HG03045 (cell line): ENCODE measurements around the gene CPPED1.
"Not testable (repeated sequence)": the region's sequence is repeated elsewhere in the genome, so short reads cannot be mapped to it uniquely, and the experiment has no call there.

Experiments
- ATAC-seq: cut with Tn5 transposase; IDR thresholded peaks from one replicate; pipeline ENCODE4 v1.9.1; 2021; ENCODE audit warnings: mild to moderate bottlenecking, moderate library complexity; ENCODE audit not compliant: unreplicated experiment

CPPED1 gene

DNA sequence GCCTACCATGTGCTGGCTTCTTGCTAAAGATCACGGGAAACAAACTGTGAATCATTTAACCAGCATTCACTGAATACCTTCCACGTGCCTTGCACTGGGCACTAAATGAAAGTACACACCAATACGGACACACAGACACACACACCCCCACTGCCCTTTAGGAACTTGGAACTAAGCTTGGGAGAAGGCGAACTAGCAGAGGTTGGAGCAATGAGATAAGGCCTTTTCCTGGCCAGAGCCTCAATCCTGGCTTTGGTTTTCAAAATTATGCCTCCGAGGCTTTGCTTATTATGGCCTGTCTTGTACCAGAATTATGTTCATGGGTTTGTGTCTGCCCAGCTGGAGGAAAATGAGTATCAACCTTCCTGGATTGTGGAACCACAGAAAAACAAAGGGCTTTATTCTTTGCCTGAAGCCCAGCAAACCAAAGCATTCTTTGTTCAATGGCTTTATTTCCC, 32.3 kb downstream of the CPPED1 start:
- ATAC-seq = no peak

DNA sequence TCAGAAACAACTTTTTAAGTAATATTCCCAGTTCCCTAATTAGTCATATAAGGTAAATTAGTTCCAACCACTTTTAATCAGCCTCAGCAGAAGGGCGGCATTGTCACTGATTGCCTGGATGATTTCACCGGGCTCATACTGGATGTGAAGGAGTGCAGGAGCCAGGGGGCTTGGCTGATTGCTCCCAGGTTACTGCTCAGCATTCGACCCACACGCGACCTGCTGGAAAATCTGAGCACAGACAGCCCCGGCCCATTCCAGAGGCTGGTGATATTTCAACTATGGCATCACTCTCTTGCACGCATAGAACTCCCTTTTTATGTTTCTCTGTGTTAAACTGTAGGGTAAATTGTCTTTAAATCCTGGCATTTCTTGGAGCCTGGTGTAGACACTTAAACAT, 34.2 kb downstream of the CPPED1 start:
- ATAC-seq = no peak

DNA sequence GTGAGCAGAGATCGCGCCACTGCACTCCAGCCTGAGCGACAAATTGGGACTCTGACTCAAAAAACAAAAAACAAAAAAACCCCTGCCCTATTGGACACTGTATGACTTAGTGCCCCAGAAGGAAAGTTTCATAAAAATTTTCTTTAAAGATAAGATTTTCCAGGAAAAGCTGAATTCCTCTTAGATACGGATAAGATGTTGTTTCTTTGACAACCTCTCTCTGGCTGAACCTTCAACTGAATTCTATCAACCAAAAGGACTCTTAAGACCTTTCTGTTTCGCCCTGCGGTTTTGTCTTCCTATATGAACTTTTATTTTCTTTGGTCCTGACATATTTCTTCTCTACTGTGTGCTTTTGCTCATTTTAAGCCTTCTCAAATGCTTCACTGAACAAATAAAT, 35.8 kb downstream of the CPPED1 start:
- no peak for ATAC-seq

DNA sequence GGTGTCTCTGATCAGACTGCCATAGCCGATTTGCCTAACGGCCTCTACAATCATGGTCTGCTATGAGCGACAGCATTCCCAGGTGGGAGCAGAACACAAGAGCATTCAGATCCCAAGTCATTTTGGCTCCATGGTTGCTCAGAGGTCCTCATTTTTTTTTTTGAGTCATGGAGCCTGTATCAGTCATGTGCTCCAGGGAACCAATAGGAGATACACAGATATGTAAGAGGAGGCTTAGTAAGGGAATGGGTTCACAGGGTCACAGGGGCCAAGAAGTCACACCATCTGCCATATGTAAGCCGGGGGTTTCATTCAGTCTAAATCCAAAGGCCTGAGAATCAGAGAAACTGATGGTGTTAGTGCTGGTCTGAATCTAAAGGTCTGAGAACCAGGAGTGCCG, 36.8 kb downstream of the CPPED1 start:
- ATAC-seq = no peak

DNA sequence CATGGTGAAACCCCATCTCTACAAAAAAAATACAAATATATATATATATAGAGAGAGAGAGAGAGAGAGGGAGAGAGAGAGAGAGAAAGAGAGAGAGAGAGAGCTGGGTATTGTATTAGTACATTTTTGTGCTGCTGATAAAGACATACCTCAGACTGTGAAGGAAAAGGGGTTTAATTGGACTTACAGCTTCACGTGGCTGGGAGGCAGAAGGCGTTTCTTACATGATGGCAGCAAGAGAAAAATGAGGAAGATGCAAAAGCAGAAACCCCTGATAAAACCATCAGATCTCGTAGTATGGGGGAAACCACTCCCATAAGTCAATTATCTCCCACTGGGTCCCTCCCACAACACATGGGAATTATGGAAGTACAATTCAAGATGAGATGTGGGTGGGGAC, 37.5 kb downstream of the CPPED1 start:
- not testable (repeated sequence) for ATAC-seq

DNA sequence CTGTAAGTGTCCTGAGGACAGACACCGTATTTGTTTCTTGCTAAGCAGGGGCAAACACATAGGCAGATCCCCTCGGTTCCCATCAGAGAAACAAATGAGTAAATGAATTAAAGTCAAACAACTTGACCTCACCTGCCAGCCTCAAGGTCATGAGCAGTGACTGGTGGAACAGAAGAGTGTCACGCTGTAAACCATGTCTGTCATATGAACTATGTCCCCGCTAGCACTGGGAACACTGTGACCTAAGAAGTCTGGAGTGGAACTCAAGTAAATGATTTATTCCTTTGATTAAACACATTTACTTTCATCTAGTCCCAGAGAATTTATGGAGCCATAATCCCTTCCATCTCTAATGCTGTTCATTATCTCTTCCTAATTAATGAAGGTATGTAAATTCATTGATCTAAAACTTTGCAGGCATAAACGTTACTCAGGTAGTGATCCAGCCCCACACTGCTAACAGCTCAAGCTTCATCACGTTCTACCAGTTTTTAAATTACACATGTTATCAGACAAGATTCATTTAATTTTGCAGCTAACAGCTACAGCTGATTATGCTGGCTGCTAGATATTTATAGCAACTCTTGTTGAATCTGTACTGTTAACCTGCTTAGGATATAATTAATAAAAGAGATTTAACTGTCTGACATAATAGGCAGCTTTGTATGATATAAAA, 38.7 kb downstream of the CPPED1 start:
- ATAC-seq = no peak

DNA sequence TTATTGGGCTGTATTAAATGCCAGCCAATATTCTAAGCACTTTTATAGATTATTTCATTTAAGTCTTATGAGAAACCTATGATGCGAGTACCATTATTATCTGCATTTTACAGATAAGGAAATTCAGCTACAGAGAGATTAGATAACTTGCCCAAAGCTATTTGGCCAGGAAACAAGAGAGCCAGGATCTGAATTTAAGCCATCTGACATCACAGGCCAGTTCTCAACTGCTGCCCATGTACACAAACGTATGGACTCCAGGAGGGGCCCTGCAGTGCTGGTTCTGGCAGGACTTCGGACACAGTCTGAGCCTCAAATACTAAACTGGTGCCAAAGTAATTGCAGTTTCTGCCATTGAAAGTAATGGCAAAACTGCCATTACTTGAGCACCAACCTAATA, 40.2 kb downstream of the CPPED1 start:
- no peak for ATAC-seq

DNA sequence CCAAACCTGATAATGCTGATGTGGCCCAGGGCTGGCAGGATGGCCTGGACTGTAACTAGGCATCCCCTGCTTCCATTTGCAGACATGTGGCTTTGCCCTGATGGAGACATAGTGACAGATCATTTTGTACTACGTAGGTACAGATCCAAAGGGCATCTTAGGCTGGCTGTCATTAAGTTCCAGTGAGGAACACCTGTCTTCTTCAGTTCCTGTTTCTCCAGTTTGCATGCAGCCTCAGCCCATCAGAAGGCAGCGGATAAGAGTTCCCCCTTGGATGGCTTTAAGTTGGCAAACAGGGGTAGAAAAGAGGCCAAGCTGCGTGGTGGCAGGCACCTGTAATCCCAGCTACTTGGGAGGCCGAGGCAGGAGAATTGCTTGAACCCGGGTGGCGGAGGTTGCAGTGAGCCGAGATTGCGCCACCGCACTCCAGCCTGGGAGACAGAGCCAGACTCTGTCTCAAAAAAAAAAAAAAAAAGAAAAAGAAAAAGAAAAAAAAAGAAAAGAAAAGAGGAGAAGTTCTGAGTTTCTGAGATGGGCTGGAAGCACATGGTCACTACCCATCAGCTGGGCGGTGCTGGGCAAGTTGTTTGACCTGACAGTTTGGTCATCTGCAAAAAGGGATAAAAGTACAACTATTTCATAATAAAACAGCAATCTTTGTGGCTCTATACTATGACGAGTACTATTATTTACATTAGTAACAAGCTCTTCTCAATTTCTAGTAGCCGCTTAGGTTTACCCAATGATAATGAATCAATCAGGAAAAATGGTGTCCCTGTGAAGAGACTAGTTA, 42.7 kb downstream of the CPPED1 start:
- ATAC-seq = no peak

DNA sequence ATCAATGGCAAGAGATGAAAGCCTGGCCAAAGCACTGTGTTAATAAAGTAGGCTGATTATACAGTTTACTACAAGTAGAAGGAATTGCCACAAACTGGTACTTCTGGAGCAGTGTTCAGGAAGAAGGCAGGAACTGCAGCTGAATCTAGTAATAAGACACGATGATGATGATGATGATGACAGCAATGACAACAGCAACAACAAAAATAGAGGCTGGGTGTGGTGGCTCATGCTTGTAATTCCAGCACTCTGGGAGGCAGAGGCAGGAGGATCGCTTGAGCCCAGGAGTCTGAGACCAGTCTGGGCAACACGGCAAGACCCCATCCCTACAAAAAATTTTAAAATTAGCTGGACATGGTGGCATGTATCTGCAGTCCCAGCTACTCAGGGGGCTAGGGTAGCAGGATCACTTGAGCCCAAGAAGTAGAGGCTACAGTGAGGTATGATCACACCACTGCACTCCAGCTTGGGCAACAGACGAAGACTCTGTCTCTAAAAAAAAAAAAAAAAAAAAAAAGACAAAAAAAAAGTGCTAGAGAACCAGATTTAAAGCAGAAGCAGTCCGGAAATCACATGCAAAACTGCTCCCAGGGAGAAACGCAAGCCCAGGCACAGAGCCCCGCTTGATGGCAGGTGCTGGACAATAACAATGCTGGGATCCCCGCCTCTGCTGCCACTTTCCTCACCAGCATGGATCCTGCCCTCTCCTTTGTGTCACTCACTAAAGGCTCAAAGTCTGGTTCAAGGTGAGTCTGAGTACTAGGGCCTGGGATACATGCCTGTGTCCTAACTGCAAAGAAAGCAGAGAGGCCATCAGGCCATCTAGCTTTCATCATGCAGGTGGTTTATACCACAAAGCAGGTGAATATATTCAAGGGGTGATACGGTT, 44.8 kb downstream of the CPPED1 start:
- ATAC-seq = no peak

DNA sequence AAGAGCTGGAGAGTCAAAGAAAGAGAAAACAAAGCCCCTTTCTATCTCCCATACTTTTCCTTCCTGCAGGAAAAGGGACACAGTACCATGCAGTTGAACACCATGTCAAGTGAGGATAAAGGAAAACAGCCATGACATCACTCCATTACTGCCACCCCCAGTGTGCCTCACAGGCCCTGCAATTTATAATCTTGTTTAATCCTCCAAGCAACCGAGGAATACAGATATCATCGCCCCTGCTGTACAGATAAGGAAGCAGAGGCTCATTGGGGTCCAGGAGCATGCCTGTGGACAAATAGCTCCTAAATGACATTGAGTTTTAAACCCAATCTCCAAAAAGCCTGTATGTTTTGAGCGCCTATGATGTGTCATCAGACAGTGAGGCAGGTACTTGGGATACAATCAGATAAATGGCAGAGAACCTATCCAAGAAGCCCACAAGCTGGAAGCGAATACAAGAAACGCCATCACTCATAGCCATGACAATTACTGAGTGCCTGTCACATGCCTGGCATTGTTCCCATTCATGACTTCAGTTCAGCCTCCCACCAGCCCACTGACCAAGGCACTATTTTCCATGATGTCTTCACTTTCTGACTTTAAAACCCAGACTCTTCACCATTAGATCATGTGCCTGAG, 45.5 kb downstream of the CPPED1 start:
- ATAC-seq = no peak

DNA sequence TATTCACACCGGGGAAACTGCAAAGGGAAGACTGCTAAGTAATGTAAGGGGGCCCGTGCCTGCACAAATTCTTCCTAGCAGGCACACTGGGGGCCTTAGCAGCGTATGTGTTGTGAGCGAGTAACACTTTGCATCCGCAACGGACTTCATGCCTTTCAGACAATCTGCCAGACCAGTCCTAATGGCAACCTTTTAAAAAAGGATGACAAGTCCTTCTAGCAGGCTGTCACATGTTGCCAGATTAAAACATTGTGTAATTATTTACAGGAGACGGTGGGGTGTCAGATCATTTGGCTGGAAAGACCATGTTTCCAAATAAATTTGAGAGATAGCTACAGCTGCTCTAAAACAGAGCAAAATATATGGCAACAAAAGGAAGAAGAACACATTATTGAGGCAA, 46.1 kb downstream of the CPPED1 start:
- ATAC-seq = no peak

DNA sequence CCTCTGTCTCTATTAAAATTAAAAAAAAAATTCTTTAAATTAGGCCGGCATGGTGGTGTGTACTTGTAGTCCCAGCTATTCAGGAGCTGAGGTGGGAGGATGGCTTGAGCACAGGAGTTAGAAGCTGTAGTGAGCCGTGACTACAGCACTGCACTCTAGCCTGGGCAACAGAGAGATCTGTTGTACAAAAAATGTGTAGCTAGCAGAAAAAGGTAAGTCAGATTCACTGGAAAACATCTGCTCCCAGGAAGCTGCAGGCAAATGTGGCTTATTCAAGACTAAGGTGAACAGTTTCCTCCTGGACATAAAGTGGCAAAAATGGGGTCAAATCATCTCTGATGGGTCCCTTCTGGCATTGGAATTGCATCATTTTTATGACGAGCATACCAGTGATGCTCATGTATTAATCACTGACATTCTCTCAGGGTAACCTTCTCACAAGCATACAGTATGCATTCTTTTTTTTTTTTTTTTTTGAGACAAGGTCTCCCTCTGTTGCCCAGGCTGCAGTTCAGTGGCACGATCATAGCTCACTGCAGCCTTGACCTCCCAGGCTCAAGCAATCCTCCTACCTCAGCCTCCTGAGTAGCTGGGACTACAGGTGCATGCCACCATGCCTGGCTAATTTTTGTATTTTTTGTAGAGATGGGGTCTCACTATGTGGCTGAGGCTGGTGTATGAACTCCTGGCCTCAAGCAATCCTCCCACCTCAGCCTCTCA, 48.7 kb downstream of the CPPED1 start:
- ATAC-seq = no peak

DNA sequence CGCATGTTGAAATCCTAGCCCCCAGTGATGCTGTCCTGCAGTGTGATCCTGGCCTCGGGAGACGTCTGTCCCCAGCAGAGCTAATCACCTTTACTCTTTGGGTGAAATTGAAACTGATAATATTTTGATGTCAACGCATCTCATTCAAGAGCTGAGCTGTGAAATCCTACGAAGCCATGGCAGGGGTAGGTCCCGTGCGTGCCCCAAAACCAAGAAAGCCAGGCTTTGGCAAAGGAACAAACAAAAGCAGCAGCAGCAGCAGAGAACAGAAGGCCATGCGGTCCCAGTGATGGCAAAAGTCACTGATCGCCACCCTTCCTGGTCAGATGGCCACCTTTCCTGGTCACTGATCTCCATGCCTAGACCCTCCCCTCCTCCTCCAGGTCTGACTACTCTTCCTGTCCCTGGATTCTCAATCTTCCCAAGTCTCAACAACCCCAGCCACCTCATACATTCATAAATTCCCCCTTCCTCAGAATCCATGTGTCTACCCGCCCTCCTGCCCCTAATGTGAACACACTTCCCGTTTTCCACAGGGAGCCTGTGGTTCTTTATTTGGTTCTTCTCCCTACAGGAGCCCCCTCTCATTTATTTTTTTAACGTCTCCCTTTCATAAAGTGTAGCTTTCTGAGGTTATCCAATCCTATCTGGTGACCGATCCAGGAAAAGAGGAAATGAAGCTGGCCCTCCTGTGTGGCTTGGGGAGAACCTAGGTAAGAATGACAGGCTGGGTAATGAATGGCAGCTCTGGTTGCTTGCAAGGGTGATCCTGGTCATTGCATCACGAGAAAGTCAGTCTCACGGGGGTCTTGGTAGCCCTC, 50.3 kb downstream of the CPPED1 start:
- ATAC-seq = no peak

DNA sequence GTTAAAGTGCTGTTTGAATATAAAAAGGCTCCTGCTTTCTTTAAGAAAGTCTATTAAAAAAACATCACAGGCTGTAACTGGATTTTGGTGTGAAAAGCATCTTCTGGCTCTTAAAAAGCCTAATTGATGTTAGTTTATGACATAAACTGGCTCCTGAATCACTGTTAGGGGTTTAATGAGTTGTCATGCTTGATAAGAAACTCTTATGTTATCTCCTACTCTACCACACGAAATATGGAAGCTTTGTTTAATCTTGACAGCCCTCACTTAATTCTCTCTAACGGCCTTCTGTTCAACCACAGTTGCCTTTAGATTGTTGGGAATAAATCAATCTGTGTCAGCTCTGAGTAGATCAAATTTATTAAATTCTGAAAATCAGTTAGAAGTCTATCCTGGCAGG, 51.5 kb downstream of the CPPED1 start:
- no peak for ATAC-seq

DNA sequence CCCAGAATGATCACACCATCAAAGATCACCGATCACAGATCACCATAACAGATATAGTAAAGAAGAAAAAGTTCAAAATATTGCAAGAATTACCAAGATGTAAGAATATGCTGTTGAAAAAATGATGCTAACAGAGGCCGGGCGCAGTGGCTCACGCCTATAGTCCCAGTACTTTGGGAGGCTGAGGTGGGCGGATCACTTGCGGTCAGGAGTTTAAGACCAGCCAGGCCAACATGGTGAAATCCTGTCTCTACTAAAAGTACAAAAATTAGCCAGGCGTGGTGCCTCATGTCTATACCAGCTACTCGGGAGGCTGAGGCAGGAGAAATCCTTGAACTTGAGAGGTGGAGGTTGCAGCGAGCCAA, 53.2 kb downstream of the CPPED1 start:
- ATAC-seq = no peak

DNA sequence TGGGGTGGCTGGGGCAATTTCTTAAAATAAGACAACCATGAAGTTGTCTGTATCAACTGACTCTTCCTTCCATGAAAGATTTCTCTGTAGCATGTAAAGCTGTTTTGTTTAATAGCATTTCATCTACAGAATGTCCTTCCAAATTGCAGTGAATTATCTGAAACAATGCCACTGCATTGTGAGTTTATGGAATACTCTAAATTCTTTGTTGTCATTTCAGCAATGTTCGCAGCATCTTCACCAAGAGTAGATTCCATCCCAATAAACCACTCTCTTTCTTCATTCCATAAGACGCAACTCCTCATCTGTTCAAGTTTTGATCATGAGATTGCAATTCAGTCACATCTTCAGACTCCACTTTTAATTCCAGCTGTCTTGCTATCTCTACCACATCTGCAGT, 54.6 kb downstream of the CPPED1 start:
- no peak for ATAC-seq

DNA sequence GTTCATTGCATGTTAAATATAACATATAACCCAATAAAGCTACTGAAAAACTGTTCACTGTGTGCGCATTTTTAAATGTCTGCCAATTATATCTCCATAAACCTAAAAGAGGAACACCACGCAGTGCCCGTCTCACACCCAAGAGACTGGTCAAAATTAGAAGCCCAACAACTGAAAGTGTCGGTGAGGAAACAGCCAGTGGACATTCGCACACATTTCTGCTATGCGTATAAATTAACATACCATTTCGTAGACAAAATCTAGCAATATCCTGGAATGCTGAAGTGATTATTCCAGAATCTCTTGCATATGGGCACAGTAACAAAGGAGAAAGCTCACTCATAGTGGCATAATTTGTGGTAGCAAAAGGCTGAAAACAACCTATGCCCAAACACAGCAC, 55.9 kb downstream of the CPPED1 start:
- no peak for ATAC-seq

DNA sequence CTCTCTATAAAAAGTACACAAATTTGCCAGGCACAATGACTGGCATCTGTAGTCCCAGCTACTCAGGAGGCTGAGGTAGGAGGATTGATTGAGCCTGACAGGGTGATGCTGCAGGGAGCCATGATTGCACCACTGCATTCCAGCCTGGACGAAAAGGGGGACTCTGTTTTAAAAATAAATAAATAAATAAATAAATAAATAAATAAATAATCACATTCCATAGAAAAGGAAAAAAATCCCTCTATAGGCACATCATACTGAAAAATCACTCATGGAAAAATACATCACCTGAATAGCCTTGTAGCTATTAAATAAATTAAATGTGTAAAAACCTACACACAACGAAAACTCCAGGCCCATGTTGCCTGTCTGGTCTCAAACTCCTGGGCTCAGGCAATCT, 56.4 kb downstream of the CPPED1 start:
- ATAC-seq = no peak

DNA sequence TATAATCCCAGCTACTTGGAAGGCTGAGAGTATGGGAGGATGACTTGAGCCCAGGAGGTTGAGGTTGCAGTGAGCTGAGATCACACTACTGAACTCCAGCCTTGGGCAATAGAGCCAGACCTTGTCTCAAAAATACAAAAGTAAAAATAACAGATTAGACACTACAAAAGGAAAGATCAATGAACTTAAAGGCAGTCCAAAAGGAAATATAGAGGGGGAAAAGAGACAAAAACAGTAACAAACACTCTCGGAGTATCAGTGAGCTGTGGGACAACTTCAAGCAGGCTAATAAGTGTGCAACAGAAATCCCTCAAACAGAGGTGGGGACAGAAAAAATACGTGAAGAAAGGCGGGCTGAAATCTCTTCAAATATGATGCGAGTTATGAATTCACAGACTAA, 58.8 kb downstream of the CPPED1 start:
- no peak for ATAC-seq

DNA sequence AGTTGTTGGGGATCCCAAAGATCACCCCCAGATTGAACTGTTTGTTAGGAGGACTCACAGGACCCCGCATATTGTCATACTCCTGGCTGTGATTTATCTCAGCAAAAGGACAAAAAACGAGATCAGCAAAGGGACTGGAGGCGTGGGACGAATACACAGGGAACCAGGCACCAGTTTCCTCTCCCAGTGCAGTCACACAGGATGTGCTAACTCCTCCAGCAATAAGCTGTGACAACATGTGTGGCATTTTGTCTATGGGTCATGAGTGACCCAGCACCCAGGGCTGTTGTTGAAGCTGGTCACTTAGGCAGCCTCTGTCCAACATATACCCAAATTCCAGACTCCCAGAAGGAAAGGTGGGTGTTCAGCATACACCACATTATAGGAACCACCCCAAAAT, 60.9 kb downstream of the CPPED1 start:
- no peak for ATAC-seq
